Measurements from ENCODE around the gene MARVELD1.

DNA sequence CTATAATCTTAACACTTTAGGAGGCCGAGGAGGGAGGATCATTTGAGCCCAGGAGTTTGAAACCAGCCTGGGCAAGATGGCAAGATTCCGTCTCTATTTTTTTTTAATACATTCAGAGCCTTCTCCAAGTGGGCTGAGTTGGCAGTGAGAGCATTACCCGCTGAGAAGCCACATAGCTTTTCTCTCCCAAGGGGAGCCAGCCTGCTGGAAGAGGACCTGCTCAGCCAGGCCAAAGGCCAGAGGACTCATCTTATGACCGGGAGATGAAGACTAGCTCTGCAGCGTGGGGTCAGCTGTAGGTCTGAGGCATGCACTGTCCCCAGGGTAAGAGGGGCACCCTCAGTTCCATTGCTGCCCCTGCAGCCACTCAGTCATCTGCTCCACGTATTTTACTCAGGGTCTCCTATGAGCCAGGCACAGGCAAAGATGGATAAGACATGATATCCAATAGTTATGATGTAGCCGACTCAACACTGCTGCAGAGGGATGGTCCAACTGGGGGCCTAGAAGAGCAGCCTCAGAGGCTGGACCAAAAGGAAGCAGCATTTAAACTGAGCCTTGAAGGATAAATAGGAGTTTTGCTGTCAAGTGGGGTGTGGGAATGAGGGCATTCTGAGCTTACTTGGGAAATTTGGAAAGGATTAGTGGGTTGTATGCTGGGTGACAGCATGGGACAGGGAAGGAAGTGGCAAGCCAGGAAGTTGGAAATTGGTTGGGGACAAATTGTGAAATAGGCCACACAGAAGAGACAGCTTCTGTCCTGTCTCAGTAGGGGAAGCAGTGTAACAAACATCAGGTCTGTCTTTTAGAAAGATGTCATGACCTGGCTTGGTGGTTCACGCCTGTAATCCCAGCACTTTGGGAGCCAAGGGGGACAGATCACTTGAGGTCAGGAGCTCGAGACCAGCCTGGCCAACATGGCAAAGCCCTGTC, 1.6 kb upstream of the MARVELD1 start:
- TF ChIP-seq, protein P1, sequence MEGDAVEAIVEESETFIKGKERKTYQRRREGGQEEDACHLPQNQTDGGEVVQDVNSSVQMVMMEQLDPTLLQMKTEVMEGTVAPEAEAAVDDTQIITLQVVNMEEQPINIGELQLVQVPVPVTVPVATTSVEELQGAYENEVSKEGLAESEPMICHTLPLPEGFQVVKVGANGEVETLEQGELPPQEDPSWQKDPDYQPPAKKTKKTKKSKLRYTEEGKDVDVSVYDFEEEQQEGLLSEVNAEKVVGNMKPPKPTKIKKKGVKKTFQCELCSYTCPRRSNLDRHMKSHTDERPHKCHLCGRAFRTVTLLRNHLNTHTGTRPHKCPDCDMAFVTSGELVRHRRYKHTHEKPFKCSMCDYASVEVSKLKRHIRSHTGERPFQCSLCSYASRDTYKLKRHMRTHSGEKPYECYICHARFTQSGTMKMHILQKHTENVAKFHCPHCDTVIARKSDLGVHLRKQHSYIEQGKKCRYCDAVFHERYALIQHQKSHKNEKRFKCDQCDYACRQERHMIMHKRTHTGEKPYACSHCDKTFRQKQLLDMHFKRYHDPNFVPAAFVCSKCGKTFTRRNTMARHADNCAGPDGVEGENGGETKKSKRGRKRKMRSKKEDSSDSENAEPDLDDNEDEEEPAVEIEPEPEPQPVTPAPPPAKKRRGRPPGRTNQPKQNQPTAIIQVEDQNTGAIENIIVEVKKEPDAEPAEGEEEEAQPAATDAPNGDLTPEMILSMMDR (conservative IDR thresholded peaks at IDR 0.05; ENCODE audit: low read length), result no peak
- no peak for TF ChIP-seq EZH2phosphoT487 (IDR thresholded peaks at IDR 0.05; ENCODE audit: borderline replicate concordance, low read depth, low read length)
